ENCODE data around the gene STARD13. TPM values are rescaled to one million over a fixed set of nuclear protein-coding genes. Genes with fewer than 3 reads are reported as not detected.

Gene STARD13
- total and polyA plus RNA-seq, 8 donors = 7.8 to 29.4 (median 16.2) TPM

- Histone ChIP-seq H3K4me3 (no peak overlapping the region), H3K9me3 (no peaks in the 10 kb centered on the region), H3K27me3 (no peaks in the 10 kb centered on the region), H3K4me1 (no peaks in the 10 kb centered on the region), H3K27ac (no peak overlapping the region), H3K36me3 (no peaks in the 10 kb centered on the region)
- WGBS, 2 donors = 95 to 97% methylated on average over 2 of the region's 2 CpGs
- no peak for DNase-seq
- no peak for ATAC-seq
- FAIRE-seq = no peak
- intact Hi-C loops (cut with DNase I) = no loop called here
- TF ChIP-seq CTCF (IDR thresholded peaks at IDR 0.05) = no peak
These were observed 41.2 kb upstream of the STARD13 start for GRCh38 chr13:33326723-33327122.

- 91 to 92% methylated on average over 3 of the region's 3 CpGs for WGBS, 2 donors
- Histone ChIP-seq H3K36me3 (no peaks in the 10 kb centered on the region), H3K4me1 (no peaks in the 10 kb centered on the region), H3K9me3 (no peaks in the 10 kb centered on the region), H3K4me3 (no peak overlapping the region), H3K27ac (no peak overlapping the region), H3K27me3 (no peaks in the 10 kb centered on the region)
- intact Hi-C loops (cut with DNase I) = no loop called here
- ATAC-seq (no peak), DNase-seq (no peak), FAIRE-seq (no peak)
- TF ChIP-seq CTCF (IDR thresholded peaks at IDR 0.05) = no peak
These were observed 40.7 kb upstream of the STARD13 start for GRCh38 chr13:33326246-33326645.

DNA sequence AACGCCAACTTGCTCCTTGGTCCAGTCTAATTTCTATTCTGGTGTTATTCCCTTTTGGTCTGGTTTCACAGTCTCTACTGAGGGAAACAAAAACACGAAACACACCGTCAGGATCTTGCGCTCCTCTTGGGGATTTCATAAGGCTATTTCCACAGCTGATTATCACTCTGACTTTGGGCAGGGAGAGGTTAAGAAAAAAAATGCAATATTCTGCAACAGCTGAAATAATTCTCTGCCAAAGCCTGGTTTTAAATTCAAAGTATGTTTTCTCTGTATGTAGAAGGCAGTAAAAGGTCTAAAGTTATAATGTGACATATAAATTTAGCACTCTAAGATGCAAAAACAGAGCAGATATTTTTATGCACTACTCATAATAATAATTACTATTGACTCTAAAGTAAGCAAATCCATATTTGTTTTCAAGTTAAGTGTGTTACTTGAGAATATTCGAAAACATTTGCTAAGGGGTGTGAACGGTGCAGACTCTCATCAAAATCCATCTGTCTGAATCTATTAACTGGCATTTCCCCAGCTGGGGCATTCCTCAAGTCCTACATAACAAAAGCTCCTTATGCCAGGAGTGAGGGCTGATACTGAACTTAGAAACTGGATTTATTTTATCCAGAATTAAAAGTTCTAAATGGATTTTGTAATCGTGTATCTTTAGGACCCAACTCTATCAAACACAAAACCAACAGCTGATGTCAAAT lies 38.4 kb upstream of the STARD13 start:
- H3K27ac ChIP-seq = no peak overlapping the region
- ATAC-seq (no peak), DNase-seq (no peak), FAIRE-seq (no peak)
- no peaks in the 10 kb centered on the region for H3K4me1 ChIP-seq
- no peaks in the 10 kb centered on the region for H3K9me3 ChIP-seq
- WGBS, 2 donors = 73 to 79% methylated on average over 7 of the region's 7 CpGs
- H3K36me3 ChIP-seq = no peaks in the 10 kb centered on the region
- H3K27me3 ChIP-seq = no peaks in the 10 kb centered on the region
- H3K4me3 ChIP-seq = no peak overlapping the region
- intact Hi-C loops (cut with DNase I) = no loop called here
- TF ChIP-seq CTCF (IDR thresholded peaks at IDR 0.05) = no peak

DNA sequence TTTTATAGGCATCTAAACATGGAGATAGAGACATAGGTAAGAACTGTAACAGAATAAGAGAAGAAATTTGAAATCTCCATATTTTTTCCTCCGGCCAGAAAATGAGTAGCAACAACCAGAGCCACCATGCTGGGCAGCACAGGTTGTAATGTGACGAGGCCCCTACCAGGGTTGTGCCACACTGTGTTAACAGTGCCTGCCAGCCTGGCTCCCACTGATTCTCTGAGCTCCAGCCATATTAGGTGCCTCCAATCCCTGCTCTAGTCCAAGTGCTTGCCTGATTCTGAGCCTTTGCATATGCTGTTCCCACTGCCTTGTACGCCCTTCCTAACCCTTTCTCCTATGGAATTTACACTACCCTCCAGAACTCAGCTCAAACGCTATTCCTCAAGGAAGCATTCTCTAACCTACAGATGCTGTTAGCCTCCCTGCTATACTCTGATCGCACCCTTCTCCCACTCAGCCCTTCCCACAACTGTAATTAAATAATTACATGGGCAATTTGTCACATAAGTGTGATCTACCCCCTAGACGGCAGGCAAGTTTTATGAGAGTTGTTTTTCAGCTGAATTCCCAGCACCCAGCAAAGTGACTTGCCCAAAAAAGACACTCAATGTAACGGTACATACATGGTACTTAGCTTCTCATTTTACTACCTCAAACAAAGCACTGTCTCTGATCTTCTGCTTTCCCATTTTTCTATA lies 37.6 kb upstream of the STARD13 start:
- 83 to 91% methylated on average over 7 of the region's 7 CpGs for WGBS, 2 donors
- DNase-seq (no peak), FAIRE-seq (no peak), ATAC-seq (no peak)
- Histone ChIP-seq H3K4me1 (no peaks in the 10 kb centered on the region), H3K36me3 (no peaks in the 10 kb centered on the region), H3K4me3 (no peak overlapping the region), H3K27ac (no peak overlapping the region), H3K9me3 (no peaks in the 10 kb centered on the region), H3K27me3 (no peaks in the 10 kb centered on the region)
- intact Hi-C loops (cut with DNase I) = no loop called here
- no peak for TF ChIP-seq CTCF (IDR thresholded peaks at IDR 0.05)

DNA sequence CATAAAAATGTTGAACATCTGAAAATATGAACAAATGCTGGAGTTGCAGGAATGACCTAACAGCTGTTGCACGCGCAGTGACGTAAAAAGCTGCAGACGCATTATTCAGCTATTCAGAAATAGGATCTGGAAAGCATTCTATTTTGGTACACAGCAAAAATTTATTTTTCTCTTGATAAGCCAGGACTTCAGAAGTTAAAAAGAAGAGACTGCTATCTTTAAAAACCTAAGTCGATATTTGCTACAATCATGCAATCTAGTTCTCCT lies 36.9 kb upstream of the STARD13 start:
- Histone ChIP-seq H3K36me3 (no peaks in the 10 kb centered on the region), H3K9me3 (no peaks in the 10 kb centered on the region), H3K4me3 (no peak overlapping the region), H3K4me1 (no peaks in the 10 kb centered on the region), H3K27ac (peak overlapping the region in 1 of 4 donors; percentile 17), H3K27me3 (no peaks in the 10 kb centered on the region)
- no peak for DNase-seq
- 89 to 90% methylated on average over 5 of the region's 5 CpGs for WGBS, 2 donors
- no peak for TF ChIP-seq CTCF (IDR thresholded peaks at IDR 0.05)
- FAIRE-seq = no peak
- intact Hi-C loops (cut with DNase I) = no loop called here
- no peak for ATAC-seq
